GM12865 (cell line): ENCODE results near the gene METTL15.

Source experiments
- DNase-seq: peaks from one replicate; pipeline ENCODE4 v3.0.0; 2010; ENCODE audit warnings: low read depth
- H3K4me3 ChIP-seq: 2 replicates; pipeline ENCODE4 v1.5.1; 2011; ENCODE audit warnings: mild to moderate bottlenecking, low read depth, low read length, control low read depth
- TF ChIP-seq, protein P1 (sequence below): IDR thresholded peaks from 2 replicates; pipeline ENCODE4 v1.5.1; 2011; ENCODE audit warnings: low read length, control low read depth, low read depth, inconsistent platforms; ENCODE audit not compliant: insufficient read depth; ENCODE audit errors: missing control alignments

METTL15 gene

DNA sequence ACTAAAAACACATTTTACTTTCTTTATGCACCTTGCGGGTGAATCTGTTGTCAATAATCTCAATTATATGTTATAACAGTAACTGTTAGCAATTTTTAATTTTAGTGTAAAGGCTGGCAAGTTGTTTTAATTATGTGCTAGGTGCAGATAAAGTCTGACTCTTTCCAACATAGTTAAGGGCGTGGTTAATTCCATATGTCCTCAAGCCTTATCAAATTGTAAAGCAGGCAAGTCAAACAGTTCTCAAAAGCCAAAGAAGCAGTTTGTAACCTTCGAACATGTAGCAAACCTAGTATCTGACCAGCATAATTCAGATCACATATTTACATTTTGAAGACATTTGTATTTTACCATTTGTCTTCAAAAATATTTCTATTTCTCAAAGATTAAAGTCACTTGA is 29.2 kb downstream of the METTL15 start:
- DNase-seq = no peak
- TF ChIP-seq, protein P1, sequence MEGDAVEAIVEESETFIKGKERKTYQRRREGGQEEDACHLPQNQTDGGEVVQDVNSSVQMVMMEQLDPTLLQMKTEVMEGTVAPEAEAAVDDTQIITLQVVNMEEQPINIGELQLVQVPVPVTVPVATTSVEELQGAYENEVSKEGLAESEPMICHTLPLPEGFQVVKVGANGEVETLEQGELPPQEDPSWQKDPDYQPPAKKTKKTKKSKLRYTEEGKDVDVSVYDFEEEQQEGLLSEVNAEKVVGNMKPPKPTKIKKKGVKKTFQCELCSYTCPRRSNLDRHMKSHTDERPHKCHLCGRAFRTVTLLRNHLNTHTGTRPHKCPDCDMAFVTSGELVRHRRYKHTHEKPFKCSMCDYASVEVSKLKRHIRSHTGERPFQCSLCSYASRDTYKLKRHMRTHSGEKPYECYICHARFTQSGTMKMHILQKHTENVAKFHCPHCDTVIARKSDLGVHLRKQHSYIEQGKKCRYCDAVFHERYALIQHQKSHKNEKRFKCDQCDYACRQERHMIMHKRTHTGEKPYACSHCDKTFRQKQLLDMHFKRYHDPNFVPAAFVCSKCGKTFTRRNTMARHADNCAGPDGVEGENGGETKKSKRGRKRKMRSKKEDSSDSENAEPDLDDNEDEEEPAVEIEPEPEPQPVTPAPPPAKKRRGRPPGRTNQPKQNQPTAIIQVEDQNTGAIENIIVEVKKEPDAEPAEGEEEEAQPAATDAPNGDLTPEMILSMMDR = no peak
- no peak overlapping the region for H3K4me3 ChIP-seq

- TF ChIP-seq, protein P1 = no peak
- no peak overlapping the region for H3K4me3 ChIP-seq
- DNase-seq = no peak
Observed at GRCh38 chr11:28137832-28138231, 29.6 kb downstream of the METTL15 start.

DNA sequence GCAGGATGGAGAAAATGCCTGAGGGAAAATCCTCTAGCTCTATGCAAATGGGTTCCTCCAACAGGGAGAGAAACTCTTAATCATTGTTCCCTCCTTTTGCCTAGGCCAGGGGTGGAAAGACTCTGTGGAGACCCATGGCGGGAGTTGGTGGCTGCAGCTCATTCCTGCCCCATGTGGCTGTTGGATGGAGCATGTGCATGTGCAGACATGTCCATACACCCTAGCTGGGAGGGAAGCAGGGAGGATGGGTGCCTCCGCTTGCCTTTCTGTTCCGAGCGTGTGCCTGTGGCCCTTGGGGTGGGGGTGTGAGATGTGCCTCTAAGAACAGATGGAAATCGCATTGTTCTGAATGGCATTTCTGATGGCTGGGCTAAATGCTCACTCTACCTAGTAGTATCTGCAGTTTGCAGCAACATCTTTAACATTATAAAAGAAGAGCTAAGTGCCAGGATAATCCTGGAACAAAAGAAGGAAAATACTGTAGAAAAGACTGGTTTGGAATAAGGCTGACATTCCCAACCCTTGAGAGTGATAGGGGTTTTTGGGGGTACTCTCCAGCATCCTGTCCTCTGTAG is 31.7 kb downstream of the METTL15 start:
- no peak for DNase-seq
- H3K4me3 ChIP-seq = no peak overlapping the region
- TF ChIP-seq, protein P1 = no peak

DNA sequence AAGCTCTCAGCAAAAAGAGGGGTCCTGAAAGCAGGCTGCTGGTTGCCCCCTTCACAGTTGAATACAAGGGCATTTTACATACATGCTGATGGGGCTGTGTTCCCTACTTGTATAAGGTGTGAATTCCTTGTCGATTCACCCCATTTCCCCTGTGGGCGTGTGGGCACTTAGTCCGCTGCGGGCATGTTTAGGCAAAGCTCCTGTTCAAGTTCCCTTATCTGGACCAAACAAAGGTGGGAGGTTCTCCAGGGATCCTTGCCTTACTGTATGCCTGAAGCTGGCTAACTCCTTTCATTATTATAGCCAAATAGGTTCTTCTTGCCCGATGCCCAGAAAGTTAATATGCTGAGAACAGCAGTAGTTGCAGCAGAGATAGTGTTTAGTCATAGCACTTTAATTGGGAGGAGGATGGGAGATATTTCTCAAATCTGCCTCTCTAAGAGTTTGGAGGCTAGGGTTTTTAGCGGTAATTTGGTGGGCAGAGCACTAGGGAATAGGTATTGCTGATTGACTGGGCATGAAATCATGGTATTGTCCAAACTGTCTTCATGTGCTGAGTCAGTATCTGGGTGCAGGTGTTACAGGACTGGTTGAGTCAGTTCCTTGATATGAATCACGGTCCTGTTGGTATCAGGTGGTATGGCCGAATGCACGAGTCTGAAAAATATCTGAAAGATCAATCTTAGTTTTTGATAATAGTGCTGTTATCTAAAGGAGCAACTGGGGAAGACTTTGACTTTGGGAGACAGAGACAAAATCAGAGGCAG is 32.7 kb downstream of the METTL15 start:
- DNase-seq = no peak
- TF ChIP-seq, protein P1 = no peak

DNA sequence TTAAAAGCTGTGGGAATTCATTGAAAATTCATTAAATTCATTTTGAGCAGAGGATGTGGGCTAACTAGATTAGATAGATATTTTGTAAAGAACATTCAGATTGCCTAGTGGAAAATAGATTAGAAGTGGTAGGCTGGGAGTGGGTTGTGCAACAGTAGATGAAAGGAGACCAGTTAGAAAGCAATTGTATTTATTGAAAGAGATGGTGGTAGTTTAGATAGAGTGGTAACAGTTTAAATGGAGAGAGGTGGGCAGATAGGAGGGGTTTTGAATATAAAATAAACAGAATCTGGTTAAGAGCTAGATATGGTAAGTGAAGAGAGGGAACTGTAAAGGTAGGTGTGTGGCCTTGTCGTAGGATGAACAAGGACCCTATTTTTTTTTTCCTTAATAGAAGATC is 34.5 kb downstream of the METTL15 start:
- TF ChIP-seq, protein P1 = no peak
- DNase-seq = no peak
- H3K4me3 ChIP-seq = no peak overlapping the region

More for the DNA sequence above, 32.7 kb downstream of the METTL15 start:
- H3K4me3 ChIP-seq = no peak overlapping the region

GRCh38 chr11:28144808-28145207 is 36.6 kb downstream of the METTL15 start:
- no peak for DNase-seq
- TF ChIP-seq, protein P1 = no peak
- H3K4me3 ChIP-seq = no peak overlapping the region
